Activated CD8-positive, alpha-beta T cell treated with anti-CD3 and anti-CD28 coated beads for 36 hours (primary cell): ENCODE data around the gene GOLIM4. TPM values are rescaled to one million over a fixed set of nuclear protein-coding genes. Genes with fewer than 3 reads are reported as not detected.

Experiments
- ATAC-seq: fragments of 200-7000 bp; cut with Tn5 transposase; one replicate; pipeline ENCODE4 v1.10.0; 2021; ENCODE audit warnings: mild to moderate bottlenecking, moderate library complexity
- CTCF ChIA-PET: fragments of 350-600 bp; sonication (Branson Sonifier 250); formaldehyde crosslinking; loops from one replicate; lab custom pipeline; 2021; ENCODE audit warnings: antibody characterized with exemption; lab: Charles Lee
- POLR2A ChIA-PET: fragments of 350-600 bp; sonication (Branson Sonifier 250); formaldehyde crosslinking; loops from one replicate; lab custom pipeline; 2021; ENCODE audit warnings: antibody characterized with exemption; lab: Charles Lee
- DNase-seq: peaks from one replicate; pipeline ENCODE4 v3.0.0-alpha.2; 2020
- H3K27ac Mint-ChIP-seq: one replicate; pipeline ENCODE4 v1.8.0; 2021; ENCODE audit warnings: mild to moderate bottlenecking, mixed read lengths
- H3K27me3 Mint-ChIP-seq: one replicate; pipeline ENCODE4 v1.8.0; 2021; ENCODE audit warnings: mixed read lengths
- H3K36me3 Mint-ChIP-seq: one replicate; pipeline ENCODE4 v1.8.0; 2021; ENCODE audit warnings: low read depth, mixed read lengths
- H3K4me1 Mint-ChIP-seq: one replicate; pipeline ENCODE4 v1.8.0; 2021; ENCODE audit warnings: low read depth, mixed read lengths
- H3K4me3 Mint-ChIP-seq: one replicate; pipeline ENCODE4 v1.8.0; 2021; ENCODE audit warnings: mild to moderate bottlenecking, moderate library complexity, mixed read lengths
- H3K9me3 Mint-ChIP-seq: one replicate; pipeline ENCODE4 v1.8.0; 2021; ENCODE audit warnings: mixed read lengths
- CTCF ChIP-seq: fragments of 200-600 bp; IDR thresholded peaks from one replicate; pipeline ENCODE4 v1.8.0; 2022; ENCODE audit warnings: antibody characterized with exemption, mild to moderate bottlenecking
- intact Hi-C: fragments of 100-400 bp; cut with micrococcal nuclease; formaldehyde crosslinking; loops from one replicate; pipeline ENCODE4 v1.10.0; 2022
- total RNA-seq, 2 experiments: library from RNA; stranded (reverse); gene quantifications; one replicate each; pipeline ENCODE4 v1.2.3, GENCODE V29; 2021

Gene GOLIM4
- total RNA-seq, 2 experiments from 2014 or later = 5.5 to 6.4 TPM

DNA sequence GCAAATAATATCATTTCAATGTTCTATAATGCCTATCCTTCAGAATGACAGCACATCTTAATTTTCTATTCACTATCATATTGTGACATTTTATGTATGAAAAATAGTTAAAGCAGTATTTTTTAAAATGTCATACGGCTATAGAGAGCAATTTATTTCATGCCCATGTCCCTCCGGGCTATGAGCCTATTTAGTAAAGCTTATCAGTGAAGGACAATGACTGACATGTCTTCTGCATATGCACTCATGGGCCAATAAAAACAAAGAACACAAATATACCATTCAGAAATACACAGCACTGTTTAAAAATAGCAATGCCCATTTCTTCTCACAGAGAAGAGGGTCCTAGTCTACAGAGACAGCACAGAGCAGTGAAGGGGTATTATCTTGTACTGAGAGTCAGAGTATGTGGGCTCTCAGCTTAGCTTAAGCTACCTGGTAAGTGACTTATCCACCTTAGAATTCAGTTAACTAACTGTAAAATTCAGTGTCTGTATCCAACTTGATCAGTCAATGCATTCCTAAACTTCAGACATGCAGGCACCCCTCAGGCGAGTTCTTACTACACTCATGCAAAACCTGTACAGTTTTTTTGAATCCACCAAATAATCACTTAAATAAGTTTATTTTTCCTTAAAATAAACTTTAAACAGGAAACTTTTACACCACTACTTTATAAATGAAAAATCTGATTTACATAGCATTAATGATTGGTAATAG, 9.0 kb downstream of the GOLIM4 start:
- ATAC-seq (no peak), DNase-seq (no peak)
- Mint-ChIP-seq H3K4me3 (no peak overlapping the region), H3K27ac (no peak overlapping the region), H3K4me1 (peaks cover 18% of the 10 kb centered on the region), H3K27me3 (peaks cover 11% of the 10 kb centered on the region), H3K9me3 (no peaks in the 10 kb centered on the region), H3K36me3 (no peaks in the 10 kb centered on the region)
- intact Hi-C loops = no loop called here
- ChIA-PET POLR2A (interaction anchor here (1.0 kb wide), 1 partner anchor 24 kb away, joined by 3 read pairs; no protein-coding TSS in a partner anchor), CTCF (no interaction called here)
- no peak for TF ChIP-seq CTCF

GRCh38 chr3:168085491-168086119, 10.1 kb downstream of the GOLIM4 start:
- Mint-ChIP-seq H3K4me3 (no peak overlapping the region), H3K4me1 (peaks cover 18% of the 10 kb centered on the region), H3K36me3 (no peaks in the 10 kb centered on the region), H3K27ac (no peak overlapping the region), H3K9me3 (no peaks in the 10 kb centered on the region), H3K27me3 (peaks cover 7% of the 10 kb centered on the region)
- ChIA-PET POLR2A (interaction anchor here (0.7 kb wide), 1 partner anchor 369 kb away, joined by 3 read pairs; no protein-coding TSS in a partner anchor), CTCF (no interaction called here)
- intact Hi-C loops = no loop called here
- ATAC-seq = no peak
- no peak for TF ChIP-seq CTCF
- DNase-seq = no peak

DNA sequence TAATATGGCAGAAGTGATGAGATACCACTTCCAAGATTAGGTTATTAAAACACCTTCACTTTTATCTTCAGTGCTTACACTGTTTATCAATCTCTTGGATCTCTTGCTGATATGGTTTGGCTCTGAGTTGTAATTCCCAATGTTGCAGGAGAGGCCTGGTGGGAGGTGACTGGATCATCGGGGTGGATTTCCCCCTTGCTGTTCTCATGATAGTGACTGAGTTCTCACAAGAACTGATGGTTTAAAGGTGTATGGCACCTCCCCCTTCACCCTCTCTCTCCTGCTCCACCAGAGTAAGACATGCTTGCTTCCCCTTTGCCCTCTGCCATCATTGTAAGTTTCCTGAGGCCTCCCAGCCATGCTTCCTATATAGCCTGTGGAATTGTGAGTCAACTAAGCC, 11.8 kb downstream of the GOLIM4 start:
- H3K36me3 Mint-ChIP-seq = no peaks in the 10 kb centered on the region
- POLR2A ChIA-PET = no interaction called here
- intact Hi-C loops = no loop called here
- ATAC-seq = no peak
- no peak for TF ChIP-seq CTCF
- no peaks in the 10 kb centered on the region for H3K9me3 Mint-ChIP-seq
- CTCF ChIA-PET = no interaction called here
- H3K4me3 Mint-ChIP-seq = no peak overlapping the region
- no peak overlapping the region for H3K27ac Mint-ChIP-seq
- peaks cover 1% of the 10 kb centered on the region for H3K27me3 Mint-ChIP-seq
- DNase-seq = no peak
- peaks cover 18% of the 10 kb centered on the region for H3K4me1 Mint-ChIP-seq

DNA sequence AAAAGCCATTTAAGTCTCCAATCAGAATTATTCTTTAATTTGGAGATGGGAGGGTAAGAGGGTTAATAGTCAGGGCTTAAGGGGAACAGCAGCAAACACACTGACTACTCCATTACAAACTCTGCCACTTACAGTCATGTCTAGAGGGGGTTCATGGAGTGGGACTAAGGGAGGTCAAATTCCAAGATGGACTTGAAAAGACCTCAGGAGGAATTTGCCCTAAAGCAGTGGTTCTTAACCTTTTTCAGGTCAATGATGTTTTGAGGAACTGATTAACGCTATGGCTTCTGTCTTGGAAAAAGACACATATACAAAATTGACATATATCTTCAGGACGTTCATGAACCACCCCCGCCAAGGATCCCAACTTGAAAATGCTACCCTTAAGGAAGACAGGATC, 13.9 kb downstream of the GOLIM4 start:
- intact Hi-C loops = no loop called here
- POLR2A ChIA-PET = no interaction called here
- Mint-ChIP-seq H3K4me1 (peaks cover 6% of the 10 kb centered on the region), H3K27ac (no peak overlapping the region), H3K36me3 (no peaks in the 10 kb centered on the region), H3K4me3 (no peak overlapping the region), H3K9me3 (no peaks in the 10 kb centered on the region), H3K27me3 (no peaks in the 10 kb centered on the region)
- CTCF ChIA-PET = interaction anchor here (1.0 kb wide), 1 partner anchor 56 kb away, joined by 4 read pairs; no protein-coding TSS in a partner anchor
- DNase-seq (no peak), ATAC-seq (no peak)
- no peak for TF ChIP-seq CTCF

DNA sequence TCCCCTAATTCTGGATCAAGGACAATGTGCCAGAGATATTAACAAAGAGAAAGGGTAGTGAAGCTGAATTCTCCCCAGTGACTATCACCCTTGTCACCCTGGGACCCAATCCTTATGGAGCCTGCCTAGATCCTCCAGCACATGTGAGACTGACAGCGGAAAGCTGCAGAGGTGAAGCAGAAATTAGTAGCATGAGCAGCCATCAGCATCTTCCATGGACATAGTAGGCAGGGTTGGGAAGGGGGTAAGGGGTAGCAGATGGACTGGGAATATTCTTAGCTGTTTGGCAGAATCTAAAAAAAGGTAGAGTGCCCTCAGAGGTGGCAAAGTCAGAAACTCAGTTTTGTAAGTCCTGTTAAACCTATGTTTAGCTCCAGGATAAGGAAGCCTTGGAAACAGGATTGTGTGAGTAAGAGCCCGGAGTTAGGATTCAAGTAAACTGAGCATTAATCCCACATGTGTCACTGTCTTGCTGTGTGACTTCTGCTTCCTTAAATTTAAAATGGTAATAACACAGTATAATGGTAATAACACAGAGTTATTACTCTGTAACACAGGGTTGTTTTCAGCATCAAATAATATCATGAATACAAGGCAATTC, 14.5 kb downstream of the GOLIM4 start:
- ChIA-PET POLR2A (no interaction called here), CTCF (interaction anchor here (1.0 to 1.6 kb wide), 2 partner anchors 41 to 57 kb away, joined by 3 to 4 read pairs; no protein-coding TSS in a partner anchor)
- no peaks in the 10 kb centered on the region for H3K36me3 Mint-ChIP-seq
- H3K4me1 Mint-ChIP-seq = peaks cover 6% of the 10 kb centered on the region
- no peaks in the 10 kb centered on the region for H3K27me3 Mint-ChIP-seq
- no peaks in the 10 kb centered on the region for H3K9me3 Mint-ChIP-seq
- intact Hi-C loops = no loop called here
- H3K4me3 Mint-ChIP-seq = no peak overlapping the region
- no peak for TF ChIP-seq CTCF
- DNase-seq = no peak
- ATAC-seq = no peak
- no peak overlapping the region for H3K27ac Mint-ChIP-seq
